H9 (cell line): ENCODE measurements around the gene PLB1. TPM values are rescaled to one million over a fixed set of nuclear protein-coding genes. Genes with fewer than 3 reads are reported as not detected.

Source experiments
- DNase-seq: peaks from one replicate; pipeline ENCODE4 v3.0.0-alpha.2; 2017
- H2AFZ ChIP-seq: one replicate; pipeline ENCODE4 v1.6.1; 2013; ENCODE audit warnings: mild to moderate bottlenecking, low read length, control low read depth, moderate library complexity
- H2AK5ac ChIP-seq: 2 replicates; pipeline ENCODE4 v1.6.1; 2013; ENCODE audit warnings: low read length, control low read depth, mixed read lengths; ENCODE audit not compliant: insufficient read length
- H2BK120ac ChIP-seq: one replicate; pipeline ENCODE4 v1.6.1; 2013; ENCODE audit warnings: low read depth, mild to moderate bottlenecking, low read length, control low read depth, inconsistent platforms; ENCODE audit not compliant: poor library complexity, severe bottlenecking
- H2BK12ac ChIP-seq: 2 replicates; pipeline ENCODE4 v1.6.1; 2013; ENCODE audit warnings: low read length, control low read depth, mixed read lengths, low read depth; ENCODE audit not compliant: insufficient read length
- H2BK15ac ChIP-seq: 2 replicates; pipeline ENCODE4 v1.6.1; 2013; ENCODE audit warnings: low read depth, low read length, control low read depth
- H2BK20ac ChIP-seq: one replicate; pipeline ENCODE4 v1.6.1; 2013; ENCODE audit warnings: low read depth, mild to moderate bottlenecking, low read length, control low read depth, inconsistent platforms; ENCODE audit not compliant: poor library complexity, severe bottlenecking
- H2BK5ac ChIP-seq: 2 replicates; pipeline ENCODE4 v1.6.1; 2013; ENCODE audit warnings: low read length, control low read depth, mixed read lengths; ENCODE audit not compliant: insufficient read length
- H3K14ac ChIP-seq: 2 replicates; pipeline ENCODE4 v1.6.1; 2013; ENCODE audit warnings: low read length, control low read depth; ENCODE audit not compliant: insufficient read depth
- H3K18ac ChIP-seq: 2 replicates; pipeline ENCODE4 v1.6.1; 2013; ENCODE audit warnings: low read depth, mild to moderate bottlenecking, mixed read lengths, low read length, control low read depth; ENCODE audit not compliant: insufficient read length
- H3K23ac ChIP-seq: 2 replicates; pipeline ENCODE4 v1.6.1; 2013; ENCODE audit warnings: low read length, control low read depth, mixed read lengths, low read depth; ENCODE audit not compliant: insufficient read length
- H3K23me2 ChIP-seq: 2 replicates; pipeline ENCODE4 v1.6.1; 2013; ENCODE audit warnings: low read depth, mild to moderate bottlenecking, mixed read lengths, low read length, control low read depth; ENCODE audit not compliant: insufficient read length, poor library complexity, severe bottlenecking
- H3K27ac ChIP-seq: 2 replicates; pipeline ENCODE4 v1.5.1; 2013; ENCODE audit warnings: low read length, control low read depth, mixed read lengths, low read depth; ENCODE audit not compliant: insufficient read length
- H3K27me3 ChIP-seq: 2 replicates; pipeline ENCODE4 v1.6.1; 2013; ENCODE audit warnings: low read length, control low read depth, inconsistent platforms; ENCODE audit not compliant: insufficient read depth
- H3K4ac ChIP-seq: 2 replicates; pipeline ENCODE4 v1.6.1; 2013; ENCODE audit warnings: low read depth, mild to moderate bottlenecking, control low read depth, inconsistent platforms, low read length, moderate library complexity
- H3K4me1 ChIP-seq: 2 replicates; pipeline ENCODE4 v1.6.1; 2013; ENCODE audit warnings: low read length, control low read depth, inconsistent platforms; ENCODE audit not compliant: insufficient read depth
- H3K4me2 ChIP-seq: 2 replicates; pipeline ENCODE4 v1.6.1; 2013; ENCODE audit warnings: low read length, control low read depth, mixed read lengths; ENCODE audit not compliant: insufficient read length, insufficient read depth
- H3K56ac ChIP-seq: 2 replicates; pipeline ENCODE4 v1.6.1; 2013; ENCODE audit warnings: low read depth, mild to moderate bottlenecking, mixed read lengths, low read length, control low read depth; ENCODE audit not compliant: insufficient read length
- H3K79me1 ChIP-seq: 2 replicates; pipeline ENCODE4 v1.6.1; 2013; ENCODE audit warnings: low read depth, mild to moderate bottlenecking, moderate library complexity, low read length, control low read depth, inconsistent platforms; ENCODE audit not compliant: insufficient read depth, poor library complexity, severe bottlenecking
- H3K79me2 ChIP-seq: 2 replicates; pipeline ENCODE4 v1.6.1; 2013; ENCODE audit warnings: low read length, control low read depth, inconsistent platforms; ENCODE audit not compliant: insufficient read depth
- H3K9ac ChIP-seq: 2 replicates; pipeline ENCODE4 v1.6.1; 2013; ENCODE audit warnings: low read length, control low read depth, mixed read lengths; ENCODE audit not compliant: insufficient read length; ENCODE audit errors: extremely low read depth
- H3K9me3 ChIP-seq: one replicate; pipeline ENCODE4 v1.6.1; 2013; ENCODE audit warnings: low read depth, low read length, inconsistent platforms; ENCODE audit not compliant: control insufficient read depth
- H3T11ph ChIP-seq: one replicate; pipeline ENCODE4 v1.6.1; 2013; ENCODE audit warnings: mild to moderate bottlenecking, low read length, control low read depth, inconsistent platforms
- H4K20me1 ChIP-seq: one replicate; pipeline ENCODE4 v1.6.1; 2013; ENCODE audit not compliant: control insufficient read depth, insufficient read length, insufficient read depth
- H4K5ac ChIP-seq: 2 replicates; pipeline ENCODE4 v1.6.1; 2013; ENCODE audit warnings: low read depth, mild to moderate bottlenecking, mixed read lengths, low read length, control low read depth; ENCODE audit not compliant: insufficient read length
- H4K8ac ChIP-seq: replicated peaks from 2 replicates; pipeline ENCODE4 v1.6.1; 2013; ENCODE audit warnings: low read length, control low read depth, mixed read lengths, low read depth; ENCODE audit not compliant: insufficient read length
- H4K91ac ChIP-seq: 2 replicates; pipeline ENCODE4 v1.6.1; 2013; ENCODE audit warnings: low read depth, mild to moderate bottlenecking, moderate library complexity, mixed read lengths, low read length, control low read depth; ENCODE audit not compliant: insufficient read length
- H3K27ac Mint-ChIP-seq, 3 experiments: 2 replicates in 2 of 3; 3 replicates in 1 of 3; pipeline ENCODE4 v1.8.0; 2020 to 2021; ENCODE audit warnings: mixed read lengths in 3 of 3, mild to moderate bottlenecking in 1 of 3, moderate library complexity in 1 of 3
- H3K27me3 Mint-ChIP-seq: 2 replicates; pipeline ENCODE4 v1.8.0; 2021; ENCODE audit warnings: low read depth, mild to moderate bottlenecking, moderate library complexity, mixed read lengths
- H3K36me3 Mint-ChIP-seq, 3 experiments: 2 replicates in 2 of 3; 3 replicates in 1 of 3; pipeline ENCODE4 v1.8.0; 2020 to 2021; ENCODE audit warnings: low read depth in 3 of 3, mixed read lengths in 3 of 3; ENCODE audit not compliant: insufficient read depth in 1 of 3
- H3K4me1 Mint-ChIP-seq, 2 experiments: 2 replicates each; pipeline ENCODE4 v1.8.0; 2020; ENCODE audit warnings: mixed read lengths in 2 of 2
- H3K4me3 Mint-ChIP-seq, 2 experiments: 2 replicates in 1 of 2; 3 replicates in 1 of 2; pipeline ENCODE4 v1.8.0; 2020 to 2021; ENCODE audit warnings: mild to moderate bottlenecking in 2 of 2, mixed read lengths in 2 of 2, moderate library complexity in 1 of 2
- H3K9me3 Mint-ChIP-seq, 2 experiments: 2 replicates in 1 of 2; 3 replicates in 1 of 2; pipeline ENCODE4 v1.8.0; 2020; ENCODE audit warnings: mild to moderate bottlenecking in 2 of 2, mixed read lengths in 2 of 2, moderate library complexity in 1 of 2
- CTCF ChIP-seq: fragments of 200-600 bp; sonication (generic); conservative IDR thresholded peaks from 3 replicates; pipeline ENCODE4 v1.8.0; 2021; ENCODE audit warnings: antibody characterized with exemption, mild to moderate bottlenecking
- WGBS: extraction: QIAGEN DNeasy Blood & Tissue Kit; methylation state at CpG from one replicate; pipeline ENCODE4 v1.1.7; 2013; ENCODE audit warnings: missing lambda C conversion rate, low lambda C conversion rate, mixed read lengths; ENCODE audit not compliant: insufficient read length; ENCODE audit errors: extremely low coverage; 5-methylcytosine and 5-hydroxymethylcytosine counted together
- total RNA-seq: library from RNA; stranded (reverse); gene quantifications from 2 replicates; pipeline ENCODE4 v1.2.1, GENCODE V29; 2021

PLB1 gene
- total RNA-seq, 1 experiment from 2014 or later = not detected

GRCh38 chr2:28449126-28449487, 46.8 kb upstream of the PLB1 start:
- Histone ChIP-seq H2BK20ac (no peak overlapping the region), H3K4me1 (no peaks in the 10 kb centered on the region), H3K23ac (no peak overlapping the region), H2BK5ac (no peak overlapping the region), H3K56ac (no peak overlapping the region), H3K9ac (no peak overlapping the region), H3K18ac (no peak overlapping the region), H2AFZ (no peak overlapping the region), H3K4ac (no peak overlapping the region), H4K8ac (no peak overlapping the region), H4K20me1 (no peaks in the 10 kb centered on the region), H3T11ph (no peak overlapping the region), H3K9me3 (no peaks in the 10 kb centered on the region), H2BK15ac (no peak overlapping the region), H4K91ac (no peak overlapping the region), H3K14ac (no peak overlapping the region), H2AK5ac (no peak overlapping the region), H3K27ac (no peak overlapping the region), H3K4me2 (no peak overlapping the region), H3K79me2 (no peaks in the 10 kb centered on the region), H3K27me3 (no peaks in the 10 kb centered on the region), H3K79me1 (no peaks in the 10 kb centered on the region), H3K23me2 (no peaks in the 10 kb centered on the region), H2BK120ac (no peak overlapping the region), H2BK12ac (no peak overlapping the region), H4K5ac (no peak overlapping the region)
- WGBS = no CpG with 5 or more reads among the region's 6 CpGs
- H3K4me1 Mint-ChIP-seq = peaks cover 9 to 10% of the 10 kb centered on the region in 2 experiments
- H3K27ac Mint-ChIP-seq = no peak overlapping the region
- H3K27me3 Mint-ChIP-seq = peaks cover 5% of the 10 kb centered on the region
- DNase-seq = no peak
- no peaks in the 10 kb centered on the region for H3K36me3 Mint-ChIP-seq
- no peak for TF ChIP-seq CTCF
- H3K4me3 Mint-ChIP-seq = no peak overlapping the region
- H3K9me3 Mint-ChIP-seq = no peaks in the 10 kb centered on the region
